Hepatocyte (in vitro differentiated cells): ENCODE data around the gene FAM222B.

Source experiments
- EZH2phosphoT487 ChIP-seq: fragments of 200-600 bp; sonication (generic); IDR thresholded peaks from one replicate; pipeline ENCODE4 v1.6.1; 2018; ENCODE audit warnings: antibody characterized with exemption, mild to moderate bottlenecking, low read depth, moderate library complexity; ENCODE audit not compliant: unreplicated experiment, severe bottlenecking
- TF ChIP-seq, protein P1 (sequence below): fragments of 200-600 bp; sonication (generic); IDR thresholded peaks from 2 replicates; pipeline ENCODE4 v1.5.1; 2016; ENCODE audit warnings: antibody characterized with exemption, mild to moderate bottlenecking; ENCODE audit not compliant: poor library complexity

DNA sequence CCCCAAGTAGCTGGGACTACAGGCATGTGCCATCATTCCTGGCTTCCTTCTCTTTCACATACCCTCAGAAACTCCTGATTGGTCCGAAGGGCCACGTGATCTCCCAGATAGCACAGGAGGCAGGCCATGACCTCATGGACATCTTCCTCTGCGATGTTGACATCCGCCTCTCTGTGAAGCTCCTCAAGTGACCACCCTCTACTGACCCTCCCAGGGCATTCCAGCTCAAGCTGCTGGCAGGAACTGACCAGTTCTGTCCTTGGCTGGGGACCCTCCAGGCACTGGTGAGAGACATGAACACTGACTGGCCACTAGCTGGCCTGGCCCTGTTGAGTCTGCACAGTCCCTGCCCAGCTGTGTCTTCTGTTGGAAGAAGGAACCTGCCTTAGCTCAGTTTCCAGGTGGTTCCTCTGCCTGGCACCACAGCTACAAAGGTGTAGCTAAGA is 17.8 kb upstream of the FAM222B start:
- TF ChIP-seq, protein P1, sequence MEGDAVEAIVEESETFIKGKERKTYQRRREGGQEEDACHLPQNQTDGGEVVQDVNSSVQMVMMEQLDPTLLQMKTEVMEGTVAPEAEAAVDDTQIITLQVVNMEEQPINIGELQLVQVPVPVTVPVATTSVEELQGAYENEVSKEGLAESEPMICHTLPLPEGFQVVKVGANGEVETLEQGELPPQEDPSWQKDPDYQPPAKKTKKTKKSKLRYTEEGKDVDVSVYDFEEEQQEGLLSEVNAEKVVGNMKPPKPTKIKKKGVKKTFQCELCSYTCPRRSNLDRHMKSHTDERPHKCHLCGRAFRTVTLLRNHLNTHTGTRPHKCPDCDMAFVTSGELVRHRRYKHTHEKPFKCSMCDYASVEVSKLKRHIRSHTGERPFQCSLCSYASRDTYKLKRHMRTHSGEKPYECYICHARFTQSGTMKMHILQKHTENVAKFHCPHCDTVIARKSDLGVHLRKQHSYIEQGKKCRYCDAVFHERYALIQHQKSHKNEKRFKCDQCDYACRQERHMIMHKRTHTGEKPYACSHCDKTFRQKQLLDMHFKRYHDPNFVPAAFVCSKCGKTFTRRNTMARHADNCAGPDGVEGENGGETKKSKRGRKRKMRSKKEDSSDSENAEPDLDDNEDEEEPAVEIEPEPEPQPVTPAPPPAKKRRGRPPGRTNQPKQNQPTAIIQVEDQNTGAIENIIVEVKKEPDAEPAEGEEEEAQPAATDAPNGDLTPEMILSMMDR: no peak
- no peak for TF ChIP-seq EZH2phosphoT487
